SK-N-SH treated with all-trans-retinoic acid at 6 μM for 48 hours (cell line): ENCODE data around the gene POTEF.

Source experiments
- ARNTL ChIP-seq: fragments of 450-650 bp; formaldehyde crosslinking; IDR thresholded peaks from 2 replicates; pipeline ENCODE4 v1.5.0; 2020; ENCODE audit warnings: low read depth, mild to moderate bottlenecking, moderate library complexity, borderline replicate concordance
- CREB5 ChIP-seq: fragments of 250-450 bp; sonication (Bioruptor Pico); IDR thresholded peaks from 2 replicates; pipeline ENCODE4 v1.5.1; 2020; ENCODE audit warnings: low read depth, mild to moderate bottlenecking, moderate library complexity
- ISL1 ChIP-seq: fragments of 250-450 bp; sonication (Bioruptor Pico); IDR thresholded peaks from 2 replicates; pipeline ENCODE4 v2.1.2; 2022; ENCODE audit warnings: mild to moderate bottlenecking, moderate library complexity
- PATZ1 ChIP-seq: fragments of 250-450 bp; sonication (Bioruptor Pico); IDR thresholded peaks from 2 replicates; pipeline ENCODE4 v1.8.0; 2020; ENCODE audit warnings: mild to moderate bottlenecking, moderate library complexity, borderline replicate concordance
- TCF4 ChIP-seq: fragments of 250-450 bp; sonication (Bioruptor Pico); IDR thresholded peaks from 2 replicates; pipeline ENCODE4 v1.8.0; 2021; ENCODE audit warnings: mild to moderate bottlenecking, moderate library complexity, borderline replicate concordance

GRCh38 chr2:130150181-130151144, 21.4 kb upstream of the POTEF start:
- TF ChIP-seq CREB5 (no peak), TCF4 (no peak), ISL1 (no peak), ARNTL (CRISPR knock-in tag) (no peak), PATZ1 (CRISPR knock-in tag) (no peak)
